ENCODE measurements around the gene SORCS1. TPM values are rescaled to one million over a fixed set of nuclear protein-coding genes. Genes with fewer than 3 reads are reported as not detected.

SORCS1 gene
- total and polyA plus RNA-seq, 2 experiments from 2014 or later: 2.9 to 8.9 TPM

DNA sequence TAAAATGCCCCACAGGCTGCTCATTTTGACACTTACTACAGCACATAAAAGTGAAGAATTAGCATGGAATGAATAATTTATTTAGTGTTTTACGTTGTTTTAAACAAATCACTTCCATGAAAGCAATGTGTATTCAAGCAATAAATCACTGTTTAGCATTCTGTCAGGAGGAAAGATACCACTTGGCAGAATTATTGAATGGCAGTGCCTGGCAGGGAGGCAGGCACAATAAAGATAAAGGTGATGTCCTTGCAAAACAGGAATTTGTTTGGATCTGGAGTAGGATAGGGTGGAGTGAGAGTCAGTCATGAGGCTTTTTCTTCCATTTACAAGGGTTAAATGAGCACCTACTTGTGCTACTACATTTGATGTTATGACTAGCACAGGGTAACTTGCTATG, 190.8 kb downstream of the SORCS1 start (continued):
- no peak for TF ChIP-seq JUNB (IDR thresholded peaks at IDR 0.05; ENCODE audit: unreplicated experiment)
- no peak for TF ChIP-seq CTCF (conservative IDR thresholded peaks at IDR 0.05; ENCODE audit: low read depth in 2 of 2)
- no peak for TF ChIP-seq EZH2phosphoT487 (IDR thresholded peaks at IDR 0.05; ENCODE audit: unreplicated experiment)
- no peak for TF ChIP-seq POLR2AphosphoS5 (IDR thresholded peaks at IDR 0.05; ENCODE audit: low read depth)

- Histone ChIP-seq H4K20me1 (replicated peaks; ENCODE audit: insufficient read depth) (no peaks in the 10 kb centered on the region; the same call in 1 of the 2 replicates), H3K4me3 (no peak overlapping the region), H3F3A (replicated peaks; ENCODE audit: low read depth) (no peaks in the 10 kb centered on the region), H3K9me2 (ENCODE audit: insufficient read depth) (no peaks in the 10 kb centered on the region), H2AFZ (no peak overlapping the region), H3K4me1 (ENCODE audit: insufficient read depth) (peaks cover 11% of the 10 kb centered on the region; the same call in 1 of the 2 replicates), H3K27me3 (ENCODE audit: insufficient read depth) (no peaks in the 10 kb centered on the region), H3K36me3 (ENCODE audit: insufficient read depth) (no peaks in the 10 kb centered on the region), H3K4me2 (no peak overlapping the region), H3K79me2 (replicated peaks; ENCODE audit: insufficient read depth) (no peaks in the 10 kb centered on the region), H3K27ac (ENCODE audit: low read depth) (no peak overlapping the region)
- no peak for DNase-seq (ENCODE audit: low spot score)
- Mint-ChIP-seq H3K9me3 (no peaks in the 10 kb centered on the region), H3K4me3 (no peak overlapping the region), H3K27ac (no peak overlapping the region), H3K4me1 (peaks cover 24% of the 10 kb centered on the region), H3K36me3 (ENCODE audit: low read depth) (no peaks in the 10 kb centered on the region), H3K27me3 (ENCODE audit: insufficient read depth, low read depth, poor library complexity) (peaks cover 1% of the 10 kb centered on the region)
- ATAC-seq: no peak
- TF ChIP-seq ZNF331 (CRISPR knock-in tag; IDR thresholded peaks at IDR 0.05; ENCODE audit: low read depth) (no peak), POLR2AphosphoS5 (IDR thresholded peaks at IDR 0.05; ENCODE audit: low read depth) (no peak), CREB1 (CRISPR knock-in tag; IDR thresholded peaks at IDR 0.05; ENCODE audit: low read depth) (no peak), NANOG (IDR thresholded peaks at IDR 0.05; ENCODE audit: borderline replicate concordance) (no peak), EZH2phosphoT487 (IDR thresholded peaks at IDR 0.05; ENCODE audit: unreplicated experiment) (no peak), JUNB (IDR thresholded peaks at IDR 0.05; ENCODE audit: unreplicated experiment) (no peak), STAT1 (IDR thresholded peaks at IDR 0.05; ENCODE audit: unreplicated experiment) (no peak), CTCF (conservative IDR thresholded peaks at IDR 0.05; ENCODE audit: low read depth in 2 of 2) (no peak)
- TF ChIP-seq, protein P1, sequence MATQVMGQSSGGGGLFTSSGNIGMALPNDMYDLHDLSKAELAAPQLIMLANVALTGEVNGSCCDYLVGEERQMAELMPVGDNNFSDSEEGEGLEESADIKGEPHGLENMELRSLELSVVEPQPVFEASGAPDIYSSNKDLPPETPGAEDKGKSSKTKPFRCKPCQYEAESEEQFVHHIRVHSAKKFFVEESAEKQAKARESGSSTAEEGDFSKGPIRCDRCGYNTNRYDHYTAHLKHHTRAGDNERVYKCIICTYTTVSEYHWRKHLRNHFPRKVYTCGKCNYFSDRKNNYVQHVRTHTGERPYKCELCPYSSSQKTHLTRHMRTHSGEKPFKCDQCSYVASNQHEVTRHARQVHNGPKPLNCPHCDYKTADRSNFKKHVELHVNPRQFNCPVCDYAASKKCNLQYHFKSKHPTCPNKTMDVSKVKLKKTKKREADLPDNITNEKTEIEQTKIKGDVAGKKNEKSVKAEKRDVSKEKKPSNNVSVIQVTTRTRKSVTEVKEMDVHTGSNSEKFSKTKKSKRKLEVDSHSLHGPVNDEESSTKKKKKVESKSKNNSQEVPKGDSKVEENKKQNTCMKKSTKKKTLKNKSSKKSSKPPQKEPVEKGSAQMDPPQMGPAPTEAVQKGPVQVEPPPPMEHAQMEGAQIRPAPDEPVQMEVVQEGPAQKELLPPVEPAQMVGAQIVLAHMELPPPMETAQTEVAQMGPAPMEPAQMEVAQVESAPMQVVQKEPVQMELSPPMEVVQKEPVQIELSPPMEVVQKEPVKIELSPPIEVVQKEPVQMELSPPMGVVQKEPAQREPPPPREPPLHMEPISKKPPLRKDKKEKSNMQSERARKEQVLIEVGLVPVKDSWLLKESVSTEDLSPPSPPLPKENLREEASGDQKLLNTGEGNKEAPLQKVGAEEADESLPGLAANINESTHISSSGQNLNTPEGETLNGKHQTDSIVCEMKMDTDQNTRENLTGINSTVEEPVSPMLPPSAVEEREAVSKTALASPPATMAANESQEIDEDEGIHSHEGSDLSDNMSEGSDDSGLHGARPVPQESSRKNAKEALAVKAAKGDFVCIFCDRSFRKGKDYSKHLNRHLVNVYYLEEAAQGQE (IDR thresholded peaks at IDR 0.05; ENCODE audit: unreplicated experiment): no peak
- TF ChIP-seq, protein P2, sequence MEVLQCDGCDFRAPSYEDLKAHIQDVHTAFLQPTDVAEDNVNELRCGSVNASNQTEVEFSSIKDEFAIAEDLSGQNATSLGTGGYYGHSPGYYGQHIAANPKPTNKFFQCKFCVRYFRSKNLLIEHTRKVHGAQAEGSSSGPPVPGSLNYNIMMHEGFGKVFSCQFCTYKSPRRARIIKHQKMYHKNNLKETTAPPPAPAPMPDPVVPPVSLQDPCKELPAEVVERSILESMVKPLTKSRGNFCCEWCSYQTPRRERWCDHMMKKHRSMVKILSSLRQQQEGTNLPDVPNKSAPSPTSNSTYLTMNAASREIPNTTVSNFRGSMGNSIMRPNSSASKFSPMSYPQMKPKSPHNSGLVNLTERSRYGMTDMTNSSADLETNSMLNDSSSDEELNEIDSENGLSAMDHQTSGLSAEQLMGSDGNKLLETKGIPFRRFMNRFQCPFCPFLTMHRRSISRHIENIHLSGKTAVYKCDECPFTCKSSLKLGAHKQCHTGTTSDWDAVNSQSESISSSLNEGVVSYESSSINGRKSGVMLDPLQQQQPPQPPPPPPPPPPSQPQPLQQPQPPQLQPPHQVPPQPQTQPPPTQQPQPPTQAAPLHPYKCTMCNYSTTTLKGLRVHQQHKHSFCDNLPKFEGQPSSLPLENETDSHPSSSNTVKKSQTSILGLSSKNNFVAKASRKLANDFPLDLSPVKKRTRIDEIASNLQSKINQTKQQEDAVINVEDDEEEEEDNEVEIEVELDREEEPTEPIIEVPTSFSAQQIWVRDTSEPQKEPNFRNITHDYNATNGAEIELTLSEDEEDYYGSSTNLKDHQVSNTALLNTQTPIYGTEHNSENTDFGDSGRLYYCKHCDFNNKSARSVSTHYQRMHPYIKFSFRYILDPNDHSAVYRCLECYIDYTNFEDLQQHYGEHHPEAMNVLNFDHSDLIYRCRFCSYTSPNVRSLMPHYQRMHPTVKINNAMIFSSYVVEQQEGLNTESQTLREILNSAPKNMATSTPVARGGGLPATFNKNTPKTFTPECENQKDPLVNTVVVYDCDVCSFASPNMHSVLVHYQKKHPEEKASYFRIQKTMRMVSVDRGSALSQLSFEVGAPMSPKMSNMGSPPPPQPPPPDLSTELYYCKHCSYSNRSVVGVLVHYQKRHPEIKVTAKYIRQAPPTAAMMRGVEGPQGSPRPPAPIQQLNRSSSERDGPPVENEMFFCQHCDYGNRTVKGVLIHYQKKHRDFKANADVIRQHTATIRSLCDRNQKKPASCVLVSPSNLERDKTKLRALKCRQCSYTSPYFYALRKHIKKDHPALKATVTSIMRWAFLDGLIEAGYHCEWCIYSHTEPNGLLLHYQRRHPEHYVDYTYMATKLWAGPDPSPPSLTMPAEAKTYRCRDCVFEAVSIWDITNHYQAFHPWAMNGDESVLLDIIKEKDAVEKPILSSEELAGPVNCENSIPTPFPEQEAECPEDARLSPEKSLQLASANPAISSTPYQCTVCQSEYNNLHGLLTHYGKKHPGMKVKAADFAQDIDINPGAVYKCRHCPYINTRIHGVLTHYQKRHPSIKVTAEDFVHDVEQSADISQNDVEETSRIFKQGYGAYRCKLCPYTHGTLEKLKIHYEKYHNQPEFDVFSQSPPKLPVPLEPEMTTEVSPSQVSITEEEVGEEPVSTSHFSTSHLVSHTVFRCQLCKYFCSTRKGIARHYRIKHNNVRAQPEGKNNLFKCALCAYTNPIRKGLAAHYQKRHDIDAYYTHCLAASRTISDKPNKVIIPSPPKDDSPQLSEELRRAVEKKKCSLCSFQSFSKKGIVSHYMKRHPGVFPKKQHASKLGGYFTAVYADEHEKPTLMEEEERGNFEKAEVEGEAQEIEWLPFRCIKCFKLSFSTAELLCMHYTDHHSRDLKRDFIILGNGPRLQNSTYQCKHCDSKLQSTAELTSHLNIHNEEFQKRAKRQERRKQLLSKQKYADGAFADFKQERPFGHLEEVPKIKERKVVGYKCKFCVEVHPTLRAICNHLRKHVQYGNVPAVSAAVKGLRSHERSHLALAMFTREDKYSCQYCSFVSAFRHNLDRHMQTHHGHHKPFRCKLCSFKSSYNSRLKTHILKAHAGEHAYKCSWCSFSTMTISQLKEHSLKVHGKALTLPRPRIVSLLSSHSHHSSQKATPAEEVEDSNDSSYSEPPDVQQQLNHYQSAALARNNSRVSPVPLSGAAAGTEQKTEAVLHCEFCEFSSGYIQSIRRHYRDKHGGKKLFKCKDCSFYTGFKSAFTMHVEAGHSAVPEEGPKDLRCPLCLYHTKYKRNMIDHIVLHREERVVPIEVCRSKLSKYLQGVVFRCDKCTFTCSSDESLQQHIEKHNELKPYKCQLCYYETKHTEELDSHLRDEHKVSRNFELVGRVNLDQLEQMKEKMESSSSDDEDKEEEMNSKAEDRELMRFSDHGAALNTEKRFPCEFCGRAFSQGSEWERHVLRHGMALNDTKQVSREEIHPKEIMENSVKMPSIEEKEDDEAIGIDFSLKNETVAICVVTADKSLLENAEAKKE (CRISPR knock-in tag; IDR thresholded peaks at IDR 0.05): no peak
Observed at GRCh38 chr10:106973288-106973687, 191.2 kb downstream of the SORCS1 start.

Measured in GM23338 (cell line).